Thyroid gland (tissue), 4 donors: ENCODE results near the gene NCOR1. TPM values are rescaled to one million over a fixed set of nuclear protein-coding genes. Genes with fewer than 3 reads are reported as not detected.
"Not testable (repeated sequence)": the region's sequence is repeated elsewhere in the genome, so short reads cannot be mapped to it uniquely, and the experiment has no call there.

ENCODE experiments used
- DNase-seq, 2 donors: peaks; one replicate each; pipeline ENCODE4 v3.0.0-alpha.2; 2019
- H3K27ac ChIP-seq, 3 donors: fragments of 200-600 bp; sonication (generic); 1 replicate in 2 of 3; 2 replicates in 1 of 3; pipeline ENCODE4 v1.5.1; 2016 to 2019; ENCODE audit warnings: mild to moderate bottlenecking in 1 of 3, moderate library complexity in 1 of 3
- H3K27me3 ChIP-seq: fragments of 200-600 bp; sonication (generic); one replicate; pipeline ENCODE4 v1.5.1; 2019
- H3K36me3 ChIP-seq, 2 donors: fragments of 200-600 bp; sonication (generic); one replicate each; pipeline ENCODE4 v1.5.1; 2016 to 2019
- H3K4me1 ChIP-seq, 2 donors: fragments of 200-600 bp; sonication (generic); one replicate each; pipeline ENCODE4 v1.5.1; 2017 to 2019
- H3K4me3 ChIP-seq, 3 donors: fragments of 200-600 bp; sonication (generic); replicated peaks in 1 of 3; 1 replicate in 2 of 3; 2 replicates in 1 of 3; pipeline ENCODE4 v1.5.1; 2016; ENCODE audit warnings: mild to moderate bottlenecking in 1 of 3
- H3K9me3 ChIP-seq: fragments of 200-600 bp; sonication (generic); one replicate; pipeline ENCODE4 v1.5.1; 2017
- POLR2A ChIP-seq, 2 donors: fragments of 450-650 bp; IDR thresholded peaks; one replicate each; pipeline ENCODE4 v1.6.1; 2017; ENCODE audit warnings: antibody characterized with exemption in 2 of 2, mild to moderate bottlenecking in 2 of 2, moderate library complexity in 1 of 2
- WGBS, 2 donors: methylation state at CpG; one replicate each; pipeline ENCODE4 v1.1.5; 2017; 5-methylcytosine and 5-hydroxymethylcytosine counted together
- intact Hi-C: fragments of 100-400 bp; cut with DNase I; formaldehyde crosslinking; loops from one replicate; pipeline ENCODE4 v1.15.1; 2023
- total RNA-seq, 4 donors: library from RNA; depleted of rRNA; stranded (reverse); fragments of >200 nt; gene quantifications; one replicate each; pipeline ENCODE4 v1.2.3, GENCODE V29; 2016
- TF ChIP-seq, protein P1 (sequence below), 6 experiments: fragments of 200-600 bp in 3 of 6; fragments of 450-650 bp in 3 of 6; sonication (generic) in 3 of 6; IDR thresholded peaks; one replicate each; pipeline ENCODE4 v1.5.1; 2016 to 2019; ENCODE audit warnings: antibody characterized with exemption in 6 of 6, mild to moderate bottlenecking in 2 of 6, inconsistent platforms in 1 of 6, moderate library complexity in 1 of 6

NCOR1 gene
- total RNA-seq, 4 donors from 2014 or later: 141 to 206 (median 204) TPM

DNA sequence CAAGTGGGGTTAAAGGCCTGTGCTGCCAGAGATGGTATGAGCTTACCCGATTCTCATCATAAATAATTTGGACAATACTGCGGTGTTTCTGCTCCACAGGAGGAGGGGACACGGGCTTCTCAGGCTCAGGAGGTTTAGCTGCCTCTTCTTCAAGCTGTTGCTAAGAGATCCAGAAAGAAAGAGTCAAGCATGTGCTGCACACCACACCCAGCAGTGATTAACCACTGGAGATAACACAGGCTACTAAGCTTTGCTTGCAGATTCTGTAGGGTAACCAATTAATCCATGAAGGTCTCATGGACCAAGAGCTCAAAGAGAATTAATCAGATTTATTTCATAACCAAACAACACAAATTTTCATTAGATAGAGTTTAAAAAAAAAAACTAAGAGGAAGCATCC lies 56.6 kb downstream of the NCOR1 start:
- Histone ChIP-seq H3K4me3 (no peak overlapping the region), H3K27ac (no peak overlapping the region), H3K4me1 (peaks cover 0 to 6% of the 10 kb centered on the region in 2 donors), H3K36me3 (peaks cover 0 to 8% of the 10 kb centered on the region in 2 donors), H3K27me3 (no peaks in the 10 kb centered on the region), H3K9me3 (no peaks in the 10 kb centered on the region)
- WGBS, 2 donors: 90 to 97% methylated on average over 3 of the region's 3 CpGs
- intact Hi-C loops: no loop called here
- no peak for TF ChIP-seq POLR2A (IDR thresholded peaks at IDR 0.05)
- TF ChIP-seq, protein P1, sequence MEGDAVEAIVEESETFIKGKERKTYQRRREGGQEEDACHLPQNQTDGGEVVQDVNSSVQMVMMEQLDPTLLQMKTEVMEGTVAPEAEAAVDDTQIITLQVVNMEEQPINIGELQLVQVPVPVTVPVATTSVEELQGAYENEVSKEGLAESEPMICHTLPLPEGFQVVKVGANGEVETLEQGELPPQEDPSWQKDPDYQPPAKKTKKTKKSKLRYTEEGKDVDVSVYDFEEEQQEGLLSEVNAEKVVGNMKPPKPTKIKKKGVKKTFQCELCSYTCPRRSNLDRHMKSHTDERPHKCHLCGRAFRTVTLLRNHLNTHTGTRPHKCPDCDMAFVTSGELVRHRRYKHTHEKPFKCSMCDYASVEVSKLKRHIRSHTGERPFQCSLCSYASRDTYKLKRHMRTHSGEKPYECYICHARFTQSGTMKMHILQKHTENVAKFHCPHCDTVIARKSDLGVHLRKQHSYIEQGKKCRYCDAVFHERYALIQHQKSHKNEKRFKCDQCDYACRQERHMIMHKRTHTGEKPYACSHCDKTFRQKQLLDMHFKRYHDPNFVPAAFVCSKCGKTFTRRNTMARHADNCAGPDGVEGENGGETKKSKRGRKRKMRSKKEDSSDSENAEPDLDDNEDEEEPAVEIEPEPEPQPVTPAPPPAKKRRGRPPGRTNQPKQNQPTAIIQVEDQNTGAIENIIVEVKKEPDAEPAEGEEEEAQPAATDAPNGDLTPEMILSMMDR (IDR thresholded peaks at IDR 0.05): no peak
- no peak for DNase-seq

DNA sequence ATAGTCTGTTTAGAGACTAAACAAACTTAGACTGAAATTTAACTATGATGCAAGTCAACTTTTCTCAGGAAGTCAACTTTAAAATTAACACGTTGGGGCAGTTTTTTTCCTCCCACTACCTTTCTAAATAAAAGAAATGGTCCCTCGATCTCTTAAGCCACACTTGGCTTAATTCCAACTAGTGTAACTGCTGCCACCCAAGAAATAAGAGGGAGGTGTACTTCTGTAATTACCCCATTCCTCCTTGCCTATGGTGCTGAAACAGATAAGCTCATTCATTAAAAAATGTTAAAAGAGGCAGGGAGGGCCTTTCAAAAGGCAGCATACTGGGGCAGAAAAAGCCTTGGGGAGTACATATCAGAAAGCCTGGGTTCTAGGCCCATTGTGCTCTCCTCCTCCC lies 59.8 kb downstream of the NCOR1 start:
- Histone ChIP-seq H3K36me3 (peaks cover 10 to 20% of the 10 kb centered on the region in 2 donors), H3K27me3 (no peaks in the 10 kb centered on the region), H3K4me1 (peaks cover 0 to 6% of the 10 kb centered on the region in 2 donors), H3K27ac (no peak overlapping the region), H3K9me3 (no peaks in the 10 kb centered on the region), H3K4me3 (no peak overlapping the region)
- intact Hi-C loops: no loop called here
- WGBS, 2 donors: 33 to 45% methylated on average over 2 of the region's 2 CpGs
- no peak for DNase-seq
- TF ChIP-seq, protein P1 (IDR thresholded peaks at IDR 0.05): no peak
- TF ChIP-seq POLR2A (IDR thresholded peaks at IDR 0.05): no peak

DNA sequence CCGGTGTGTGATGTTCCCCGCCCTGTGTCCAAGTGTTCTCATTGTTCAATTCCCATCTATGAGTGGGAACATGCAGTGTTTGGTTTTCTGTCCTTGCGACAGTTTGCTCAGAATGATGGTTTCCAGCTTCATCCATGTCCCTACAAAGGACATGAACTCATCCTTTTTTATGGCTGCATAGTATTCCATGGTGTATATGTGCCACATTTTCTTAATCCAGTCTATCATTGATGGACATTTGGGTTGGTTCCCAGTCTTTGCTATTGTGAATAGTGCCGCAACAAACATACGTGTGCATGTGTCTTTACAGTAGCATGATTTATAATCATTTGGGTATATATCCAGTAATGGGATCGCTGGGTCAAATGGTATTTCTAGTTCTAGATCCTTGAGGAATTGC lies 63.0 kb downstream of the NCOR1 start:
- H3K4me3 ChIP-seq, DNase-seq, H3K27ac ChIP-seq, intact Hi-C loops, H3K4me1 ChIP-seq, H3K27me3 ChIP-seq, H3K9me3 ChIP-seq: not testable (repeated sequence)
- 81 to 82% methylated on average over 6 of the region's 6 CpGs for WGBS, 2 donors
- peaks cover 10 to 21% of the 10 kb centered on the region in 2 donors for H3K36me3 ChIP-seq

DNA sequence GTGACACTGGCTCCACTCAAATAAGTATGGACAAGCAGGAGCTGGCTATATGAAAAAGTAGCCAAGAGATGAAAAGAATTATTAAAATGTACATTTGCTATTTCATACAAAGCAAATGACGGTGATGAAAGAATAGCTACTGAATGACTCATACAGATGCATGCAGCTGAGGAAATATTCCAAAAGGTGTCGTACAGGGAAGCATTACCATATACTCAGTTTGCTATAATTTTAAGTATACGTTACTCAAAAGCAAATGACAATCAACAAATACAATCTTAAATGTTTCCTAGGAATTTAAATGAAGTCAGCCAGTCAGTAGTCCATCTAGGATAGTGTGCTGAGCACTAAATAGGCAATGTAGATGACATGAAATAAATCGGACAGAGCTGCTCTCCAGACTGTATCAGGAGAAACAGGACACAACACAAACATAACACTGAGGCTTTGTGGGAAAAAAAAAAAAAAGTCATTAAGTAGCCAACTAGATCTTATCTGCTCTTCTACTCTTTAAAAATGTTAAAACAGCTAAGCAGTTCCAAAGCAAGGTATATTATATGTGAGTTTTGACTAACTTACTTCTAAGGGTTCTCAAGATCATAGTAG lies 65.0 kb downstream of the NCOR1 start:
- DNase-seq: no peak
- H3K4me1 ChIP-seq: peaks cover under 1 to 4% of the 10 kb centered on the region in 2 donors
- no peak overlapping the region for H3K27ac ChIP-seq
- no peaks in the 10 kb centered on the region for H3K9me3 ChIP-seq
- peaks cover 10 to 21% of the 10 kb centered on the region in 2 donors for H3K36me3 ChIP-seq
- intact Hi-C loops: no loop called here
- TF ChIP-seq, protein P1 (IDR thresholded peaks at IDR 0.05): no peak
- TF ChIP-seq POLR2A (IDR thresholded peaks at IDR 0.05): no peak
- WGBS, 2 donors: 85 to 89% methylated on average over 4 of the region's 4 CpGs
- H3K4me3 ChIP-seq: no peak overlapping the region
- H3K27me3 ChIP-seq: no peaks in the 10 kb centered on the region

DNA sequence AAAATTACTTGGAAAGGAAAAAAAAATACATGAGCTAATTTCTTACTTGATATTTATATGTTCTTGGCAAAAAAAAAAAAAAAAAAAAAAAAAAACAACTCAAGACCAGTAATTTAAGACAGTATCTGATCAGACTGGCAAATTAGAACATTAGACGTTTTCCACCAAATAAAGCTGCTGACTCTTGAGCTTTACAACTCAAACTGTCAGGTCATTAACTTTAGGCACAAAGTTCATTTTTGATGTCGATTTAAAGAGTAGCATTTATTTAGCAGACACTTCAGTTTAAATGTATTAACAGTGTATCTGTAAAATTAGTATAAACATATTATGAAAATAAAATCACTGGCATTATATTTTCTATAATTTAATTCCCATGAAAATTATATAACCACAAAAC lies 66.7 kb downstream of the NCOR1 start:
- Histone ChIP-seq H3K9me3 (no peaks in the 10 kb centered on the region), H3K4me1 (peaks cover 0 to 4% of the 10 kb centered on the region in 2 donors), H3K27me3 (no peaks in the 10 kb centered on the region), H3K27ac (no peak overlapping the region), H3K36me3 (peaks cover 10 to 21% of the 10 kb centered on the region in 2 donors), H3K4me3 (no peak overlapping the region)
- no peak for DNase-seq
- 93 to 96% methylated on average over 2 of the region's 2 CpGs for WGBS, 2 donors
- TF ChIP-seq, protein P1 (IDR thresholded peaks at IDR 0.05): no peak
- TF ChIP-seq POLR2A (IDR thresholded peaks at IDR 0.05): no peak
- intact Hi-C loops: no loop called here
